ENCODE data around the gene HSD17B10.

HSD17B10 gene

GRCh38 chrX:53447441-53447840, 13.3 kb upstream of the HSD17B10 start:
- TF ChIP-seq CTCF (conservative IDR thresholded peaks at IDR 0.05; ENCODE audit: control insufficient read depth, insufficient read depth, low read depth, low read length), result no peak
- no peak overlapping the region for H3K4me3 ChIP-seq (ENCODE audit: control insufficient read depth, low read depth, low read length)
- no peak for DNase-seq (ENCODE audit: low read depth)

GRCh38 chrX:53445977-53446376, 11.8 kb upstream of the HSD17B10 start:
- peak; percentile 80 for TF ChIP-seq CTCF (conservative IDR thresholded peaks at IDR 0.05; ENCODE audit: control insufficient read depth, insufficient read depth, low read depth, low read length)
- H3K4me3 ChIP-seq (ENCODE audit: control insufficient read depth, low read depth, low read length), result no peak overlapping the region
- DNase-seq (ENCODE audit: low read depth), result peak; percentile 47

GRCh38 chrX:53442322-53442631, 8.1 kb upstream of the HSD17B10 start:
- no peak for TF ChIP-seq CTCF (conservative IDR thresholded peaks at IDR 0.05; ENCODE audit: control insufficient read depth, insufficient read depth, low read depth, low read length)
- no peak overlapping the region for H3K4me3 ChIP-seq (ENCODE audit: control insufficient read depth, low read depth, low read length)
- no peak for DNase-seq (ENCODE audit: low read depth)

GRCh38 chrX:53441531-53442321, 7.6 kb upstream of the HSD17B10 start:
- no peak for TF ChIP-seq CTCF (conservative IDR thresholded peaks at IDR 0.05; ENCODE audit: control insufficient read depth, insufficient read depth, low read depth, low read length)
- DNase-seq (ENCODE audit: low read depth), result peak; percentile 66
- peak overlapping the region; percentile 48 for H3K4me3 ChIP-seq (ENCODE audit: control insufficient read depth, low read depth, low read length)

GRCh38 chrX:53440621-53441517, 6.7 kb upstream of the HSD17B10 start:
- DNase-seq (ENCODE audit: low read depth), result peak; percentile 71
- peak overlapping the region; percentile 48 for H3K4me3 ChIP-seq (ENCODE audit: control insufficient read depth, low read depth, low read length)
- TF ChIP-seq CTCF (conservative IDR thresholded peaks at IDR 0.05; ENCODE audit: control insufficient read depth, insufficient read depth, low read depth, low read length), result no peak

GRCh38 chrX:53440101-53440500, 5.9 kb upstream of the HSD17B10 start:
- TF ChIP-seq CTCF (conservative IDR thresholded peaks at IDR 0.05; ENCODE audit: control insufficient read depth, insufficient read depth, low read depth, low read length), result no peak
- no peak for DNase-seq (ENCODE audit: low read depth)
- peak overlapping the region; percentile 48 for H3K4me3 ChIP-seq (ENCODE audit: control insufficient read depth, low read depth, low read length)
